ENCODE results near the gene ATG3. TPM values are rescaled to one million over a fixed set of nuclear protein-coding genes. Genes with fewer than 3 reads are reported as not detected.
"Not testable (repeated sequence)": the region's sequence is repeated elsewhere in the genome, so short reads cannot be mapped to it uniquely, and the experiment has no call there.

ATG3 gene
- total RNA-seq, 1 experiment from 2014 or later, result 59.3 TPM

- no peak overlapping the region for H3T11ph ChIP-seq (ENCODE audit: low read length)
- no peaks in the 10 kb centered on the region for H4K20me1 ChIP-seq (ENCODE audit: control insufficient read depth, insufficient read depth, insufficient read length)
- no peak overlapping the region for H3K27ac ChIP-seq (ENCODE audit: insufficient read length, low read depth, low read length)
- Mint-ChIP-seq H3K9me3 (peaks cover 0 to 7% of the 10 kb centered on the region in 2 experiments; a peak in 3 of 5 replicates), H3K27ac (no peak overlapping the region), H3K4me1 (no peaks in the 10 kb centered on the region), H3K4me3 (no peak overlapping the region), H3K36me3 (ENCODE audit: insufficient read depth in 1 of 3, low read depth in 3 of 3) (peaks cover 0 to 6% (median 0%) of the 10 kb centered on the region in 3 experiments; a peak in 1 of 7 replicates), H3K27me3 (ENCODE audit: low read depth) (no peaks in the 10 kb centered on the region)
- H4K91ac ChIP-seq (ENCODE audit: insufficient read length, low read depth, low read length), result no peak overlapping the region
- no peaks in the 10 kb centered on the region for H3K23me2 ChIP-seq (ENCODE audit: insufficient read length, low read depth, low read length, poor library complexity, severe bottlenecking)
- TF ChIP-seq CTCF (conservative IDR thresholded peaks at IDR 0.05), result no peak
- H3K23ac ChIP-seq (ENCODE audit: insufficient read length, low read depth, low read length), result no peak overlapping the region
- no peak overlapping the region for H3K18ac ChIP-seq (ENCODE audit: insufficient read length, low read depth, low read length)
- H3K4ac ChIP-seq (ENCODE audit: low read depth, low read length), result no peak overlapping the region
- H3K9ac ChIP-seq (ENCODE audit: extremely low read depth, insufficient read length, low read length), result no peak overlapping the region
- no peak overlapping the region for H2BK15ac ChIP-seq (ENCODE audit: low read depth, low read length)
- no peaks in the 10 kb centered on the region for H3K4me1 ChIP-seq (ENCODE audit: insufficient read depth, low read length)
- H3K14ac ChIP-seq (ENCODE audit: insufficient read depth, low read length), result no peak overlapping the region
- no peak overlapping the region for H2BK120ac ChIP-seq (ENCODE audit: low read depth, low read length, poor library complexity, severe bottlenecking)
- no peak overlapping the region for H4K8ac ChIP-seq (replicated peaks; ENCODE audit: insufficient read length, low read depth, low read length)
- no peaks in the 10 kb centered on the region for H3K79me2 ChIP-seq (ENCODE audit: insufficient read depth, low read length)
- no peak for DNase-seq
- H2BK5ac ChIP-seq (ENCODE audit: insufficient read length, low read length), result no peak overlapping the region
- no peaks in the 10 kb centered on the region for H3K9me3 ChIP-seq (ENCODE audit: control insufficient read depth, low read depth, low read length)
- no peak overlapping the region for H2AK5ac ChIP-seq (ENCODE audit: insufficient read length, low read length)
- no peak overlapping the region for H2AFZ ChIP-seq (ENCODE audit: low read length)
- no peak overlapping the region for H2BK20ac ChIP-seq (ENCODE audit: low read depth, low read length, poor library complexity, severe bottlenecking)
- H3K4me2 ChIP-seq (ENCODE audit: insufficient read depth, insufficient read length, low read length), result no peak overlapping the region
- no peak overlapping the region for H2BK12ac ChIP-seq (ENCODE audit: insufficient read length, low read depth, low read length)
- H3K27me3 ChIP-seq (ENCODE audit: insufficient read depth, low read length), result no peaks in the 10 kb centered on the region
- H3K79me1 ChIP-seq (ENCODE audit: insufficient read depth, low read depth, low read length, poor library complexity, severe bottlenecking), result no peaks in the 10 kb centered on the region
- WGBS (ENCODE audit: extremely low coverage, insufficient read length, low lambda C conversion rate), result no CpG with 5 or more reads among the region's 5 CpGs
- no peak overlapping the region for H3K56ac ChIP-seq (ENCODE audit: insufficient read length, low read depth, low read length)
- H4K5ac ChIP-seq (ENCODE audit: insufficient read length, low read depth, low read length), result no peak overlapping the region
Observed at GRCh38 chr3:112496366-112497067, 65.2 kb downstream of the ATG3 start.

- not testable (repeated sequence) for H3K4me2 ChIP-seq (ENCODE audit: insufficient read depth, insufficient read length, low read length); H2AFZ ChIP-seq (ENCODE audit: low read length); H3K23ac ChIP-seq (ENCODE audit: insufficient read length, low read depth, low read length); H2BK20ac ChIP-seq (ENCODE audit: low read depth, low read length, poor library complexity, severe bottlenecking); H3K27me3 Mint-ChIP-seq (ENCODE audit: low read depth); H3K18ac ChIP-seq (ENCODE audit: insufficient read length, low read depth, low read length); H3K36me3 Mint-ChIP-seq (ENCODE audit: insufficient read depth in 1 of 3, low read depth in 3 of 3); H3T11ph ChIP-seq (ENCODE audit: low read length); H3K27ac Mint-ChIP-seq; H3K4me1 ChIP-seq (ENCODE audit: insufficient read depth, low read length); H3K4ac ChIP-seq (ENCODE audit: low read depth, low read length); H2BK120ac ChIP-seq (ENCODE audit: low read depth, low read length, poor library complexity, severe bottlenecking); H3K9me3 Mint-ChIP-seq; H4K5ac ChIP-seq (ENCODE audit: insufficient read length, low read depth, low read length); H4K91ac ChIP-seq (ENCODE audit: insufficient read length, low read depth, low read length); H4K20me1 ChIP-seq (ENCODE audit: control insufficient read depth, insufficient read depth, insufficient read length); H3K23me2 ChIP-seq (ENCODE audit: insufficient read length, low read depth, low read length, poor library complexity, severe bottlenecking); H2AK5ac ChIP-seq (ENCODE audit: insufficient read length, low read length); H3K27me3 ChIP-seq (ENCODE audit: insufficient read depth, low read length); H3K4me3 Mint-ChIP-seq; H4K8ac ChIP-seq (replicated peaks; ENCODE audit: insufficient read length, low read depth, low read length); H3K4me1 Mint-ChIP-seq; H3K9ac ChIP-seq (ENCODE audit: extremely low read depth, insufficient read length, low read length); H3K79me1 ChIP-seq (ENCODE audit: insufficient read depth, low read depth, low read length, poor library complexity, severe bottlenecking); H2BK5ac ChIP-seq (ENCODE audit: insufficient read length, low read length); H3K27ac ChIP-seq (ENCODE audit: insufficient read length, low read depth, low read length); H2BK12ac ChIP-seq (ENCODE audit: insufficient read length, low read depth, low read length); H3K14ac ChIP-seq (ENCODE audit: insufficient read depth, low read length); H2BK15ac ChIP-seq (ENCODE audit: low read depth, low read length); H3K56ac ChIP-seq (ENCODE audit: insufficient read length, low read depth, low read length); H3K9me3 ChIP-seq (ENCODE audit: control insufficient read depth, low read depth, low read length); DNase-seq; H3K79me2 ChIP-seq (ENCODE audit: insufficient read depth, low read length)
- WGBS (ENCODE audit: extremely low coverage, insufficient read length, low lambda C conversion rate), result no CpG with 5 or more reads among the region's 3 CpGs
Observed at GRCh38 chr3:112494448-112494767, 67.4 kb downstream of the ATG3 start.

Measured in H9 (cell line).